ENCODE measurements around the gene IPO11.

IPO11 gene

GRCh38 chr5:62421414-62421813, 8.9 kb downstream of the IPO11 start:
- Histone ChIP-seq H4K20me1 (ENCODE audit: insufficient read depth) (no peaks in the 10 kb centered on the region; the same call in 1 of the 2 replicates), H3K4me1 (ENCODE audit: low read depth, poor library complexity, severe bottlenecking) (no peaks in the 10 kb centered on the region), H3K79me2 (ENCODE audit: insufficient read depth, low read depth) (peaks cover 97% of the 10 kb centered on the region), H3K4me2 (no peak overlapping the region), H3K27me3 (ENCODE audit: insufficient read depth, low read depth) (no peaks in the 10 kb centered on the region), H2AFZ (ENCODE audit: low read depth) (no peak overlapping the region), H3K36me3 (ENCODE audit: insufficient read depth) (no peaks in the 10 kb centered on the region), H3K4me3 (IDR thresholded peaks at IDR 0.05; ENCODE audit: insufficient read depth, low read depth, low read length) (no peak overlapping the region), H3K9ac (no peak overlapping the region), H3K27ac (no peak overlapping the region)
- TF ChIP-seq CTCF (conservative IDR thresholded peaks at IDR 0.05; ENCODE audit: low read depth, low read length), result no peak

- no peak overlapping the region for H3K27ac ChIP-seq
- no peak overlapping the region for H3K4me3 ChIP-seq (IDR thresholded peaks at IDR 0.05; ENCODE audit: insufficient read depth, low read depth, low read length)
- no peak overlapping the region for H3K9ac ChIP-seq
- no peaks in the 10 kb centered on the region for H3K27me3 ChIP-seq (ENCODE audit: insufficient read depth, low read depth)
- no peak for TF ChIP-seq CTCF (conservative IDR thresholded peaks at IDR 0.05; ENCODE audit: low read depth, low read length)
- no peaks in the 10 kb centered on the region for H3K36me3 ChIP-seq (ENCODE audit: insufficient read depth)
- H2AFZ ChIP-seq (ENCODE audit: low read depth), result no peak overlapping the region
- H3K4me2 ChIP-seq, result no peak overlapping the region
- H4K20me1 ChIP-seq (ENCODE audit: insufficient read depth), result no peaks in the 10 kb centered on the region
- no peaks in the 10 kb centered on the region for H3K4me1 ChIP-seq (ENCODE audit: low read depth, poor library complexity, severe bottlenecking)
- peaks cover 94% of the 10 kb centered on the region for H3K79me2 ChIP-seq (ENCODE audit: insufficient read depth, low read depth)
These were observed 12.2 kb downstream of the IPO11 start for GRCh38 chr5:62424763-62425162.

- no peak overlapping the region for H3K4me2 ChIP-seq
- no peaks in the 10 kb centered on the region for H3K36me3 ChIP-seq (ENCODE audit: insufficient read depth)
- H3K9ac ChIP-seq, result no peak overlapping the region
- H3K79me2 ChIP-seq (ENCODE audit: insufficient read depth, low read depth), result peaks cover 87% of the 10 kb centered on the region
- H2AFZ ChIP-seq (ENCODE audit: low read depth), result no peak overlapping the region
- no peak for TF ChIP-seq CTCF (conservative IDR thresholded peaks at IDR 0.05; ENCODE audit: low read depth, low read length)
- no peaks in the 10 kb centered on the region for H3K4me1 ChIP-seq (ENCODE audit: low read depth, poor library complexity, severe bottlenecking)
- H3K4me3 ChIP-seq (IDR thresholded peaks at IDR 0.05; ENCODE audit: insufficient read depth, low read depth, low read length), result no peak overlapping the region
- H3K27me3 ChIP-seq (ENCODE audit: insufficient read depth, low read depth), result no peaks in the 10 kb centered on the region
- no peak overlapping the region for H3K27ac ChIP-seq
- peaks cover 6% of the 10 kb centered on the region; the same call in 1 of the 2 replicates for H4K20me1 ChIP-seq (ENCODE audit: insufficient read depth)
These were observed 19.4 kb downstream of the IPO11 start for GRCh38 chr5:62431735-62432620.

GRCh38 chr5:62432621-62433064, 20.1 kb downstream of the IPO11 start:
- no peaks in the 10 kb centered on the region for H3K36me3 ChIP-seq (ENCODE audit: insufficient read depth)
- no peak for TF ChIP-seq CTCF (conservative IDR thresholded peaks at IDR 0.05; ENCODE audit: low read depth, low read length)
- H4K20me1 ChIP-seq (ENCODE audit: insufficient read depth), result peaks cover 6% of the 10 kb centered on the region; the same call in 1 of the 2 replicates
- H3K4me3 ChIP-seq (IDR thresholded peaks at IDR 0.05; ENCODE audit: insufficient read depth, low read depth, low read length), result no peak overlapping the region
- no peak overlapping the region for H3K9ac ChIP-seq
- no peaks in the 10 kb centered on the region for H3K4me1 ChIP-seq (ENCODE audit: low read depth, poor library complexity, severe bottlenecking)
- H3K27me3 ChIP-seq (ENCODE audit: insufficient read depth, low read depth), result no peaks in the 10 kb centered on the region
- H3K79me2 ChIP-seq (ENCODE audit: insufficient read depth, low read depth), result peaks cover 80% of the 10 kb centered on the region
- no peak overlapping the region for H2AFZ ChIP-seq (ENCODE audit: low read depth)
- H3K27ac ChIP-seq, result no peak overlapping the region
- H3K4me2 ChIP-seq, result no peak overlapping the region
